GM18868 (cell line): ENCODE measurements around the gene CDKN1C.

Experiments
- ATAC-seq: cut with Tn5 transposase; IDR thresholded peaks from one replicate; pipeline ENCODE4 v1.9.1; 2021; ENCODE audit warnings: mild to moderate bottlenecking, moderate library complexity; ENCODE audit not compliant: unreplicated experiment

CDKN1C gene

DNA sequence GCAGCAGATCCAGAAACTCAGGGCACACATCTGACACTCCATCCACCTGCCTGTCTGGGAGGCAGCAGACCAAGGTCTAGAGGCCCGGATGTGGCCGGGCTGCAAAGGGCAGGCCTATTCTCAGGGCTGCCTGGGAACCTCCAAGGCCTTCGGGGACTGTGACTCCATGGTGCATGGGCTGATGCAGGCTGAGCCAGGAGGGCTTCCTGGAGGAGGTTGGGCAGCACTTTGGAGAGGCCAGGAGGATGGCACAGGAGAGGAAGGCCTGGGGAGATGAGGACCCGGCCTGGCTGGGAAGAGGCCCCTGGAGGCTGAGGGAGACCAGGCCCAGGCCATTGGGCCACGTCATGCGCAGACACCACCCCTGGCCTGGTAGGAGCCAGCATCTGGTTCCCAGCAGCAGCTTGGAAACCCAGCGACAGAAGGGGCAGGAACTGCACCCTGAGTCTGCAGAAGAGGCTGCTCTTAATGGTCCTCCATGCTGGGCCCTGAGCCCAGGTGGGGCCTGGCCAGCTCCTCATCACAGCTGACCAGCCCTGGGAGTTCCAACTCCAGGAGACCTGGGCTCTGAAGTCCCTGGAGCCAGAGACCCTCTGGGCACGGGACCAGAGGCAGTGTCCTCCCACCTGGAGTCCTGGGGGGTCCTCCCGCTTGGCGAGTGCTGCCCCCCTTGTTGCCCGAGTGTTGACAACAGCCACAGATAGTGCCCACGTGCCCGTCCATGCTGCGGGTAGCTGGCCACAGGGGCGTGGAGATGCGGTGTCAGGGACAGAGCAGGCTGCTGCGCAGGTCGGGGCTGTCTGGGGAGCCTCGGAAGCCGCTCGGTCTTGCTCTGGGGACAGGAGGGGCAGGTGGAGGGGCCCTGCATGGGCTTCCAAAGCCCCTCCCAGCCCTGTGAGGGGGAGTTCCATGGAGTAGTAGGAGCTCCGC lies 38.1 kb upstream of the CDKN1C start:
- no peak for ATAC-seq

DNA sequence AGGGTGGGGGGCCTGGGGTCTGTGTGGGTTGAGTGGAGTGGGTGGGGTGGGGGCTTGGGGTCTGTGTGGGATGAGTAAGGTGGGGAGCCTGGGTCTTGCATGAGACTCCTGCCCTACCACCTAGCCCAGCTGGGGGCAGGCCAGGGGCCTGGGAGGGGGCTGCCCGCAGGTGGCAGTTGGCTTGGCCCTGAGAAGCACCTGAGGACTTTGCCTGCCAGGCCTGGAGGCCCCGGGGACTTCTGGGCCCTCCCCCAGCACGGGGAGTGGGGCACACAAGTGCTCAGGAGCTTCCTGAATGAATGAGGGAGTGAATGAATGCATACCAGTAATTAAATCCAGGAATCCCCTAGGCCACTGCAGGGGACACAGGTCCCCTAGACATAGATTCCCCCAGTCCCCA lies 37.1 kb upstream of the CDKN1C start:
- no peak for ATAC-seq

DNA sequence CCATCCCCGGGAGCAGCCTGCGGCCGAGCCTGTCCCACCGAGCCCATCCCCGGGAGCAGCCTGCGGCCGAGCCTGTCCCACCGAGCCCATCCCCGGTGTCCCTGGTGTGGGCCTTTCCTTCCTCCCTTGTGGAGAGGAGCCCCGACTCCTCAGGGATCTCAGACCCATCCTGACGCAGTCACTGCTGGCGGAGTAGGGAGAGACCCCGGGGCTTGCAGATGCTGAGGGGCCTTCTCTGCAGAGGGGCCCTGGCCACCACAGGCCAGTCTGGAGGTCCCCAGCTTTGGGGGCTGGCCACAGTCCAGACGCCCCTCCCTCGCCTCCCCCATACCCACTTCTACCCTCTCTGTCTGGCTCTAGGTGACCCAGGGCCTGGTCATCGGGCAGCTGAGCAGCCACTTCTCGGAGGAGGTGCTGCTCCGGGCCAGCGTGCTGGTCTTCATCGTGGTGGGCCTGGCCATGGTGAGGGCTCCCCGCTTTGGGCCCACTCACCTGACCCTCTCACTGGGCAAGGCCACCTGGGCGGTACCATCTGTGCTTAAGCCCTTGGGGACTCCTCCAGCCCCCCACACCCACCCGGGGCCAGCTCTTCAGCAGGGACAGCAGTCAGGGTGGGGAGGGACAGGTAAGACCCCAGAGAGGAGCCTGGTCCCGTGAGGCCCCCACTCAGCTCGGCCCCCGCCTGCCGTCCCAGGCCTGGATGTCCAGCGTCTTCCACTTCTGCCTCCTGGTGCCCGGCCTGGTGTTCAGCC lies 36.3 kb upstream of the CDKN1C start:
- no peak for ATAC-seq

DNA sequence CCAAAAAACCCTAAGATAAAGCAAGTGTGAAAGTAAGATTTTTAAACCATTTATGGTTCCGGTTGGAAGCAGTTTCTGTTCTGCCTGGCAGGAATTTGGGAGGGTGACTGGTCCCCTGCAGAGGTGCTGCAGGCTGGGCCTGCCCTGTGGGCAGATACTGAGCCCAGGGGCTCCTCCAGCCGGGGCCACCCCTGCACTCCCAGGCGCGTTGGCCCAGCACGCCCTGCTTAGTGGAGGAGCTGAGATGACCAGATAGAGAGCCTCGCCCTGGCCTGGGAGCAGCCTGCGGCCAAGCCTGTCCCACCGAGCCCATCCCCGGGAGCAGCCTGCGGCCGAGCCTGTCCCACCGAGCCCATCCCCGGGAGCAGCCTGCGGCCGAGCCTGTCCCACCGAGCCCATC lies 35.7 kb upstream of the CDKN1C start:
- no peak for ATAC-seq

DNA sequence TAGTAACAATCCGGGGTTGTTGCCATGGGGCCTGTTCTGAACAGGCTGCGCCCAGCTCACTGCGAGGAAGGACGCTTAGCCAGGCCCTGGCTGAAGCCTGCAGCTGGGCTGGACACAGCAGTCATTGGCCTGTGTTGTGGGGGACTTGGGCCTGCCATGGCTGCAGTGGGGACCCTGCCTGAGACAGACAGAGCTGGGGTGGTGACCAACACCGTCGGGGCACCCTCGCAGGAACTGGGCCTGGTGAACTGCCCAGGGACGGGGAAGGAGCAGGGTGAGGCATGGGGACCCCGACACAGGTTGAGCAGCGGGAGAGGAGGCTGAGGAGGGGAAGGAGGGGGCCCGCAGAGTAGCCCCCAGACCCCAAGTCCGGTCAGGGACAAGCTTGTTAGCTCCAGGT lies 34.8 kb upstream of the CDKN1C start:
- no peak for ATAC-seq

DNA sequence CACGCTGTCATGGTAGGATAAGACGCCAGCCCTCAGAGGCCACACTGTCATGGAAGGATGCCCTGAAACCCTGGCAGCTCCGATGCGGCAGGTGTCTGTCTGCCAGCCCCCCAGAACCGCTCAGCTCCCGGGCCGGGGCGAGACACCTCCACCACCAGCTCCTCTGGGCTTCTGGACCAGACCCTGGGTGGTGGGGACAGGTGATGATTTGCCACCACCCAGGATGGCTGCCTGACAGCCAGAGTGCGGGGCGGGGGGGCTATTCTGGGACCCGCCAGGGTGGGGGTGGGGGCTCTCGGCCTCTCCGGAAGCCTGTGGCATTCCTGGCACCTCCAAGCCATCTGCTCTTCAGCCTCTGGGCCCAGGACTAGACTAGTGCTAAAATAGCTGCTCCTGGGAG lies 34.3 kb upstream of the CDKN1C start:
- no peak for ATAC-seq

DNA sequence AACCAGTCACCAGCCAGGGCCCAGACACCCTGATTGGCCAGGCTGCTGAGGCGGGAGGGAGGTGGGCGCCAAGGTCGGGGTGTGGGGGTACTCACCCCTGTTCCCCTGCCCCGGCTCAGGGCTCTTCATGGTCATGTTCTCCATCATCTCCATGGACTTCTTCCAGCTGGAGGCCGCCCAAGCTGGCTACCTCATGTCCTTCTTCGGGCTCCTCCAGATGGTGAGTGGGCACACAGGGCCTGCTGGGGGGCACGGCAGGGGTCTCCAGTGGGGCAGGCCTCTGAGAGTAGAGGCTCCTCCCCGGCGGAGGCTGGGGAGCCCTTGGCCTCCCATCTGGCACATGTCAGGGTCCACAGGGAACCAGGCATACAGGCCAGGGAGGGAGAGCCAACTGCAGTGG lies 33.6 kb upstream of the CDKN1C start:
- ATAC-seq, result no peak

DNA sequence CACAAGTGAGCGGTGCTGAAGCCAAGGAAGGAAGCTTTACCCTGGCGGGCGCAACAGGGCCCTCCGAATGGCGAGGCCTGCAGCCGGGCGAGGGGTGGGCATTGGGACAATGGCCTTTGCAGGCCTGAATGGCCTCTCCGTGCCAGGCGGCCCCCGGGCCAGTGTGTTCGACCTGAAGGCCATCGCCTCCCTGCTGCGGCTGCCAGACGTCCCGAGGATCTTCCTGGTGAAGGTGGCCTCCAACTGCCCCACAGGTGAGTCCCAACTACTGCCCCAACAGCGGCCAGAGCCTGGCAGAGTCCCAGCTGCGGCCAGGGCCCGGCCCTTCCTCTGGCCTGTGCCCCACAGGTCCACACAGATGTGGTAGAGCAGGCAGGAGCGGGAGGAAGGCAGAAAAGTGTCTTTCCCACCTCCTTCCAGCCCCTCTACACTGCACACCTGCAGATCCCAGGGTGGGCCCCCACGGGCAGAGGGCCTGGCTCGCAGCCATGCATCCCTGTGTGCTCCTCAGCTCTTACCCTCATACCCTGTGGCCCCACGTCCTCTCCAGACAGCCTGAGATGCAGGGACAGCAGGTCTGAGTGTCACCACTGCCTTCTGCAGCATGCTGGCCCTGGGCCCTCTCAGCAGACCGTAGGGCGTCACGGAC lies 32.4 kb upstream of the CDKN1C start:
- ATAC-seq, result no peak

DNA sequence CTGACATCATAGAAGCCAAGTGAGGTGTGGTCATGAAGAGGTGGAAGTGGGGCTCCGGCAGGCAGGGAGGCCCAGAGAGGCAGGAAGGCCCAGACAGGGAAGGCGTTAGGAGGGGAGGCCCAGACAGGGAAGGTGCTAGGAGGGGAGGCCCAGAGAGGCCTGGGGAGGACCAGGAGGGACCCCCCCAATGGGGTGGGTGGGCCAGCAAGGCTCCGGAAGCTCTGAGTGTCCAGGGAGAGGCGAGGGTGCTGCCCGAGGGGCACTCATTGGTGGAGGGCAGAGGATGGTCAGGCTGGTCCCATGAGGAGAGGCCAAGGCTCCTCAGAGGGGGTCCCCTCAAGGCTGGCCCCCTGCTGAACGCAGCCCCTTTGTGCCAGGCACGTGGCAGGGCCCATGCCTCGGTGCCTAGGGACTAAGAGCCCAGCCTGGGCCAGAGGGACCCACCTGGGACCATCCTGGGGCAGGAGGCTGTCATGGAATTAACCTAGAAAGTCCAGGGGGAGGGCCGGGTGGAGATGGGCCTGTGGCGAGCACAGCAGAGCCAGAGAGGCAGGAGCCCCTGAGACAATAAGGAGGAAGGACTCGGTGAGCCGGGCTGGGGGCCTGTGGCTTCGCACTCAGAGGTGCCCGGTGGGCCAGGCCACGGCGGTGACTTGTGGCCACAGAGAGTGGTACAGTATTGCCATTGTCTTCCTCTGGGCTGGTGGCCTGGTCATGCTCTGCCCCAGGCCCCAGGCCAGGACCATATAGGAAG lies 31.5 kb upstream of the CDKN1C start:
- ATAC-seq, result no peak

DNA sequence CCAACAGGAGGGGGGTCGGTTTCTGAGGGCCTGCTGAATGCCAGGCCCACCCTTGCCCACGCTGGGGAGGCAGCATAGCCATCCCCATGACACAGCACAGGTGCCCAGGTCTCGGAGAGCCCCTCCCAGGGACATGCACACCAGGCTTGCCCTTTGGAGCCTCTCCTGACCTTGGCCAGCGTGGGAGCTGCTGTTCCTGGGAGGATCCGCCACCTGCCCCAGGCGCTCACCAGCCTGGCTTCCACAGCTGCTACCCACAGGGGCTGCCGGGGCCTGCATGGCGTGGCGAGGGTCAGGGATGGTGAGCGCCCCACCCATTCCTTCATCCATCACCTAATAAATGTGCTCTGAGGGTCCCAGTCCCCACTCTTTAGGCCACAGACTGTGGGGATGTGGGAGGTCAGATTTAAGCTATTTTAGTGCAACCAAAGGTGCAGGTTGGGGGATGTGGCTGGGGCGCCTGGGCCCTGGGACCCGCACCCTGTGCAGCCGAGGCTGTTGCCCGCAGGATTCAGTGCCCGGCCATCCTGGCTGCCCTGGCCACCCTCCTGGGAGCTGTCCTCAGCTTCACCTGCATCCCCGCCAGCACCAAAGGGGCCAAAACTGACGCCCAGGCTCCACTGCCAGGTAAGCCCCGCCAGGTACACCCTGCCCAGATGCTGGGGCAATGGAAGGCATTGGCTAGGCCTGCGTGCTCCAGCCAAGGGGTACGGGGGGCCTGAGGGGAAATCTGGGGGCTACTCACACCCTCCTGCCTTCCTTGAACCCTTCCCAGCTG lies 30.7 kb upstream of the CDKN1C start:
- ATAC-seq, result no peak

DNA sequence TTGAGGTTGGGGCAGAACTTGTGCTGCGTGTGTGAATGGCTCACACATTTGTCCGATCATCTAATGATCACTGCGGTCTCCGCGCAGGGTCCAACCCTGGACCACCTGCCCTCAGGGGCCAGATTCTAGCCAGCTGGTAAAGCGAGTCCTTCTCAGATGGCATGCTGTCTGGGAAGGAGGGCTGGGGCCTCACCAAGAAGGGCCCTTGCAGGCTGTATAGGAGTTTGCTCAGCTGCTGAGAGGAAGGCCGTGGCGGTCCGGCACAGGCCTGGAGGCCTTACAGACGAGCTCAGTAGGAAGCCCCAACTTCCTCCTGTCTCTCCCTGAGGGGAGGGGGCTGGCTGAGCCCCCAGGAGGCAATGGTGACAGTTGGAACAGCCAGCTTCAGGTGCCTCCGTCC lies 29.9 kb upstream of the CDKN1C start:
- no peak for ATAC-seq

DNA sequence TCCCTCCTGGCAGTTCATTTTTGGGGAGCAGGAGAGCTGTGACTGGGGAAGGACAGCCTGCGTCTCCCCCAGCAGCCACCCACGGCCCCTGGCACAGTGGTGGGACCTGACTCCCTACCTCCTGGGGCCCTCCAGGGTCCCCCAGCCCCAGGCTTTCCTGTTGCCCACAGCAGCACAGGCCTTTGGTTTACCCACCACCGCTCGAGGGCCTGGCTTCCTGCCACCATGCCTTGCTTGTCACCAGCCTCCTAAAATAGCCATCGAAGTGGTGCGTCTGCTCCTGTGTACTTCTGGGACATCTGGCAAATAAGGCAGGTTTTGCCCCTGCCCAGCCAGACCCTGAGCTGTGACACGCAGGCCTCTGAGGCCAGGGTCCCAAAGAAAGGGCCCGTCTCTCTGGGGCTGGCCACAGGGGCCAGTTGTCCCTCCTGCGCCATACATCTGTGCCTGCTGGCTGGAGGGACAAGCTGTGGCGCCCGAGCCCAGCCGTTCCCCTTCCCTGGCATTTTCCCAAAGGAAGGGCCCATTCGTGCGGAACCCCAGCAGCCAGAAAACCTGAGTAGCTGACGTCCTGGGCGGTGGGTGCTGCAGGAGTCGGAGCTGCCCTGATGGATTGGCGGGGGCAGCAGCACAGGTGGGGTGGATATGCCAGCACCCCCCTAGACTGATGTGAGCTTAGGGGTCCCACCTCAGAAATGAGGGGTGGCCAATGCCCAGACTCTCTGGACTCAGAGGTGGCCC lies 29.1 kb upstream of the CDKN1C start:
- ATAC-seq, result no peak

DNA sequence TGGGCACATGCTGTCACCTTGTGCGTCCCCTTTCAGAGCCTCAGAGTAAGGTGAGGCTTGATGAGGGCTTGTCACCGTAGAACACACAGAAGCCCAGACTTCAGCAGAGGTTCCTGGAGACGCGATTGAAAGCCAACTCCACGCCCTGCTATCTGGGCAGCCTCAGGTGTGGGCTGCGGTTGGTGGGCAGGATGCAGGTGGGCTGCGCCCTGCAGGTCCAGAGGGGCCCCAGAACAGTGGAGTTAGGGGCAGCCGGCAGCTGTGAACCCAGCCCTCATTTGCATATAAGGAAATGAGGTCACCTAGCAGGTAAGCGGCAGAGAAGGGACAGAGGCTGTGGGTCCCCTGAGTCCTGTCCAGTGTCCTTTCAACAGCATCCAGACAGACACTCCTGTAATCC lies 28.2 kb upstream of the CDKN1C start:
- ATAC-seq, result no peak

DNA sequence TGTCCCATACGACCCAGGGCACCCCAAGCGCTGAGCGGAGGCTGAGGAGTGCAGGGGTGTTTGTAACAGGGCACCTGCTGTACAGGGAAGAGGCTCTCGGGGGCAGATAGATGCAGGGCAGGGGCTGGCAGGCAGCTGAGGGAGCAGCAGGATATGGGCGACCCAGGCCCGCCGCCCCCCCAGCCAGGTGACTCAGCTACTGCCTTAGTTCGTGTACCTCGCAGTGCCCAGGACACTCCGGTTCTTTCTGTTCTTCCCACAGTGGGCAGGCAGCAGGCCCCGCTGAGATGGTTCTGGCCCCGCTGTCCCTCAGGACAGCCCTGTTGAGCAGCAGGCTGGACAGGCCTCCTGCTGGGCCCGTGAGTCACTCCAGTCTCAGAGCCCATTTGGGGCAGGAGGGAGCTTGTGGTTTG lies 27.4 kb upstream of the CDKN1C start:
- no peak for ATAC-seq

DNA sequence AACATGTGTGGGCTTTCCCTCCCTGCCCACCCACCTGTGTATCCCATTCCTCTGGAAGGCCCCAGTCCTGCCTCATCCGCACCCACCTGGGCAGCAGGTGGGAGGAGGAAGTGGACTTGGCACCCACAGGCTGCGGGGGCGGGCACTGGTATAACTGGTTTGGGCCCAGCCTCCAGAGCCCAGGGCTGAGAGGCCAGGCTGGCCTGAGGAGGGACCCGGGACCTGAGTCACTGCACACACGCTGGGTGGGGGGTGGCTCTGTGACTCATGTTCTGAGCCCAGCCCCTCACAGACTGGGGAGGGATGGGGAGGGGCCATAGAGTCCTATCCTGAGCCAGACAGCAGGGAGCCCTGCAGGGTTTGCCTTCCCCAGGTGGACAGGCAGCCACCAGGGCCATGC lies 26.9 kb upstream of the CDKN1C start:
- no peak for ATAC-seq

DNA sequence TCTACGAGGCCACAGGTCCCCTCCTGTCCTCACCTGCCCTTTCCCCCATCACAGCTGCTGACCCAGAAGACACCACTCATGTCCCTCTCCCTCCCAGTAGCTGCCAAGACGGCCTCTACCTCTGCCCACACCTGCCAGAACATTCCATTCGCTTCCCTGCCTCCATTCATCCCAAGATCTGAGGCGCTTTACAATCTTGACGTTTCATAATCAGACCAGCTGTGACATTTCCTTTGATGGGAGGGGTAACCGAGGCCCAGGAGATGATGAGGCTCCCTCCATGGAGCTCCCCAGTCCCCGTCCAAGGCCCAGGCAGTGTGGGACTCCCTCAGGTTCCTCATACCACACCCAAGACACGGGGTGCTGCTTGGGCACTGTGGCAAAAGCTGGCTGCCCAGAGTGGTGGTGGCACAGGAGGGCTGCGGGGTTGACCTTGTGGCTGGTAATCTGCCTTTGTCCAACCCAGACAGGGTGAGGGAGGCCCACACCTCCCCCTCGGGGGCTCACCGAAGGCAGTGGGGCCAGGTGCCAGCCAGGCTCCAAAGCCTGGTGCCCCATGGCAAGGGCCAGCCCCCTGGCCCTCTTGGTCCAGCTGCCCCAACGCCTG lies 26.3 kb upstream of the CDKN1C start:
- ATAC-seq, result no peak

DNA sequence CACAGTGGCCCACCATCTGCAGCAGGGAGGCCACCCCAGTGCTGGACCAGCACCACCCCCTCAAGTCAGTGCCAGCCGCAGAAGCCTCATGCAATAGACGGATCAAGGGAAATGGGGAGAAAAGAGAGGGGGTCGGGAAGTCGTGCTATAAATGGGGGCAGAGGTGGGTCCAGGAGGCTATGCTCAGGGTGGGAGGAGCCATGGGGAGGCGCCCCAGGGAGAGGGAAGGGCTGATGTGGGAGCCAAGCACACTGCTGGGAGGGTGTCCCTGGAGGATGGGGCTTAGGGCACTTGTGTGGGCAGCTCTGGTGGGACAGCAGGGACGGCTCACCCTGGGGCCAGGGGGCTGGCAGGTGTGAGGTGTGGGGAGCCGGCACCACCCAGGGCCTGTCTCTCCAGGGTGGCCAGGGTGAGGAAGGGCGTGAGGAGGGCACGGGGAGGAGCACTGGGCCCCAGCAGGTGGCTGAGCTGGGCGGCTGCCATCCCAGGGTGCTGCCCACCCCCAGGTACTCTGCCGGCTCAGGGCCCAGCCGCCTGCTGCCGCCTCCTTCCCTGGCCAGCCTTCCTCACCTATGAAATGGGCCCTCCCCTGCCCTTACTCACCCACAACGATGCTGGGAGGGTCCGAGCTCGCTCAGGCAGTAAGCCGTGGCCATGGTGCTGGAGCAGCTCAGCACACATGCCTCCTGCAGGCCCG lies 25.7 kb upstream of the CDKN1C start:
- no peak for ATAC-seq

DNA sequence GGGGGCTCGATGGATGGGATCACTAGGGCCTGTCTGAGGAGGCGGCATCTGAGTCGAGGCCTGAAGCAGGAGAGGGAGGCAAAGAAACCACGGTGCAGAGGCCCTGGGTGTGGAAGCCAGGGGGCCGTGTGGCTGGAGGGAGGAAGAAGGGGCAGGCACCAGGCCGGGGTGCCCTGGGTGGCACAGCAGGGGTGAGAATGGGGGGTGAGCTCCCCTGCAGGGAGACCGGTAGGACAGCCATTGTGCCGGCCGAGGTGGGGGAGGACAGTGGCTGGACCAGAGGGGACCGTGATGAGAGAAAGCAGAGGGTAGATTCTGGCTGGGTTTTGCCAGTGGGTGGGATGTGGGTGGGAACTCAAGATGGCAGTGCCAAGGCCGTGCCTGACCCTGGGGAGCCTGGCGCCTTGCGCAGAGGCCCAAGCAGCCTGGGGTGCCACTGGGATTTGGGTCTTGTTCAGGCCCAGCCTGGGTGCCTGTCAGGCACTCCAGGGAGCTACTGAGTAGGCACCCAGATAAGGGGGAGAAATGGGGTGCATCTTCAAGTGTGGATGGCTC lies 24.9 kb upstream of the CDKN1C start:
- no peak for ATAC-seq
